ENCODE results near the gene RHBDD3.

RHBDD3 gene

DNA sequence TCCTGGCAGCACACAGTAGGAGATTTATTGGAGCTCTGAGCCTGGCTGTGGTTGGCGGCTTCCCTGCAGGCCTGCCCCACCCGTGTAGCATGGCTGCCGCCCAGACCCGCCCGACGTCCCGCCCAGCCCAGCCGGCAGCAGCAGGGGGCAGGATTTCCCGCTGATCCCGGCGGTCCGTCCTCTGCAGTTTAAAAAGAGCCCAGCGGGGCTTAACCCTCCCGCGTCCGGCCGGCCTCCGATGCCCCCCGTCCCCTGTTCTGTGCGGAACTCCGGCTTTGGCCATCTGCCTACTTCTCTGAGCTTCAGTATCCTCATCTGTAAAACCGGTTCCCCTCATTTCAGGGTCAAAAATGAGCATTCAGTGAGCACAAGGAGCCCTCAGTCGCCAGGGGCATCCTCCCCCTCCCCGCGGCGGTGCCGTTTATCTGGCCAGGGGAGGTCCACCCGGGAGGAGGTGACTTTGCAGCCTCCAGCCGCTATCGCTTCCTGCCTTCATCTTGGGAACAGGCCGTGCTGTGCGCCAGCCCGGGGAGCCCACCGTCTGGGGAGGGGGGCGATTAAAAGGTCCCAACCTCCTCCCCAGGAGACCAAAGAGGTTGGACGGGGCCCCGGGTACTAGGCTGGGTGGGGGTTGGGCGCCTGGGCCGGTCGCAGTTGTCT, 38.5 kb upstream of the RHBDD3 start, which contains the start of gene GAS2L1:
Gene GAS2L1, plus strand, starts transcription at position 476 of the 660 bp plus-strand sequence. CDS start 1,456 bp downstream, outside the sequence.
- peak; percentile 94 for DNase-seq (ENCODE audit: low read depth, low spot score)

DNA sequence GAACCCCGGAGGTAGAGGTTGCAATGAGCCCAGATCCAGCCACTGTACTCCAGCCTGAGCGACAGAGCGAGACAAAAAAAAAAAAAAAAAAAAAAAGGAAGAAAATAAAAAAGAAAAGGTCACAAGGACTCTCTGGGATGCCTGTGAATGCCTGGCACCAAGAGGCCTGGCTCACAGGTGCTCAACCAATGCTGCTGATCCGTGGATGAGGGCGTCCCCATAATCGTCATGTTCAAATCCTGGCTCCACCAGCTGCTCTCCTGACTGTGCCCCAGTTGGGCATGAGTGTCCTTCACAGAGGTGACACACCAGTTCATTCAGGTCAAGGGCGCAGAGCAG, 38.0 kb upstream of the RHBDD3 start:
- no peak for DNase-seq (ENCODE audit: low read depth, low spot score)

DNA sequence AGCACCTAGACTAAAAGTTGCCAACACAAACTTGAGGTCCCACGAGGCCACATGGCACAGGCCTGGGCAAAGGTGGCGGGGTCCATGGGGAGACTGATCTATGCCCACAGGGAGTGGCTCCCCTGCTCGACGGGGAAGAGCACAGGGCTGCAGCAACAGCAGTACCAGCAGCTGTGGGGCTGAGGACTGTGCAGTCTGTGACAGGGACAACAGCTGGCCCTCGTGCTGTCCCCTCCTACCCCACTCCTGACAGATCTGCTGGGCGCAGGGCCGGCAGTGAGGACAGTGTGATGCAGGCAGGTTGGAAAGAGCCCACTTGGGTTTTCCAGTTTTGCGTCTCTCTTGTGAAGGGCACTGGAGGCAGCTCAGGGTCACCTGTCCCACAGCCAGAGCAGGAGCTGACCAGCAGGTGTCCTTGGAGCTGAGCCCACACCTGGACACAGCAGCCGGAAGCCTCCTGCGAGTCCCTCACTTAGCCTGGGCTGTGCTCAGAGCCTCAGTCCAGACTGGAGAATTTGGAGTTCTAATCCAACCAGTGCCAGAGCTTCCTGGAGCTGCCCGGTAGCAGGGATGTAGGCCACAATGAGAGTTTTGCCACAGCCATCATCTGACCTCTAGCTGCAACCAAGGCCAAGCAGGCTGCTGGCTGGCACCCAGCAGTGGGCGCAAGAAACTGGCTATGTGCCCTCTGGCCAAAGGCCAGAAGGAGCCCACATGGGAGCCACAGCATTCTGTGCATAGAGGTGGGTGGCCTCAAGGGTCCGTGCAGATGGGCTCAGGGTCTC, 35.1 kb upstream of the RHBDD3 start:
- no peak for DNase-seq (ENCODE audit: low read depth, low spot score)

DNA sequence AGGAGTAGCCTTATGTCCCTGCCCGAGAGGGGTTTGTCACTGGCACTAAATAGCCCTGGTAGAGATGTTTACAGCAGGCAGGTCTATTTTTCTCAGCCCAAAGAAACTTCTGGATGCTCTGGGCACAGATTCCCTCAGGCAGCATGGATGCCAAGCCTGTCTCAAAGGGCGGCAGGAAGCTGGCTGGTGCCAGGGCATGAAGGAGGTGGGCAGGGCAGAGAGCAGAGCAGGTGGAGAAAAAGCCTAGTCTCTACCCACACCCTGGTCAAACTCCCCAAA, 34.6 kb upstream of the RHBDD3 start:
- no peak for DNase-seq (ENCODE audit: low read depth, low spot score)

DNA sequence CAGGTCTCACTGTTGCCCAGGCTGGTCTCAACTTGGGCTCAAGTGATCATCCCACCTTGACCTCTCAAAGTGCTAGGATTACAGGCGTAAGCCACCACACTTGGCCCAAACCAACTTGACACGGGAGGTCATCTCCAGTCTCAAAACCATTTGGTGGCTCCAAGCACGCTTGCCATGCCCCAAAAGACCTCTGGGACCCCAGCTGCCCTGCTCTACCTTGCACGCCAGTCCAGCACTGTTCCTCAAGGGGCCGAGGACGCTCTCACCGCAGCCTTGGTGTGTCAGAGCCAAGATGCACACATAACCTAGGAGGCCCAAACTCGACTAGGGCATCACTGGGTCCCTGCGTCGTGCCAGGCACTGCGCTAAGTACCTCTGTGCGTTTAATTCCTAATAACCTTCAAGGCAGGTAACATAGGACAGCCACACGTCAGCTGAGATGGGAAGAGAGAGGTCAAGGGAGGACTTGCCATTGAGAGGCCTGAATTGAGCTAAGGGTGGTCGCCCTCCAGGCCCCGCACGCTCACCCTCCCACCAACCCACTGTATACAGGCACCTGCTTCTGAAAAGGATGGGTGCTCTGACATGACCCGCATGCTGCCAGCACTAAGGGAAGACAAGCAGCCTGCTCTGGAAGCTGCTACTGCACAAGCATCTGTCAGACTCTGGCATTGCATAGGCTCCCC, 34.1 kb upstream of the RHBDD3 start:
- DNase-seq (ENCODE audit: low read depth, low spot score), result no peak

DNA sequence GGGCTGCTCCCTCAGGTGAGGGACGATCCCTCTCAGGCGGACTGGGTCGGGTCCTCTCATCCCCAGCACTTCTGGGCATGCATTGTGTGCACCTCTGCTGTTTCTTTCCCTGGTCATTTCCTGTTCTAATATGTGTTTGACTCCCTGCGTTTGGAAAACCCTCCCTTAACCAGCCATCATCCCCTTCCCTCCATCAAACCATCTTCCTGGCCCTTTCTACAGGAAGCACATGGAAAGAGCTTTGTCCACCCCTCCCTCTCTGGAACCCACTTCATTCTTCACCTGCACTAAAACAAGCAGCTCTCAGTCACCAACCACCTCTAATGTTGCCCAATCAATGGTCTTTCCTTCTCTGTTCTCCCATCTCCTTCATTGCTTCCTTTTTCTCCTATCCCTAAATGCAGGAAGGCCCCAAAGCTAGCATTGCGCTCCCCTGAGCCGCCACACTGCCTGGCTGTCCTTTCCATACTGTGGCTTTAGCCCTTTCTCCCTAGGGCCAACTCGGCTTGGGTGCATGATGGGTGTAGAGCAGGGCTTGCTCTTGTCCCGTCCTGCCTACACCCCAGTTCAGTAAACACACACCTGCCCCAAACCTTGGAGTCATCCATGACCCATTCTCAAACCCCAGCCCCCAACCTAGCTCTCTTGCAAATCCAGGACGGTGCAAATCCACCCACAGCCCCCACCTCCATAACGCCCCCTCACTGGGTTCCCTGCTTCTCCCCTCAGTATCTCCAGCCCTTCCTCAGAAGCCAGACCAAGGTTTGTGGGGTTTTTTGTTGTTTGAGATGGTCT, 33.2 kb upstream of the RHBDD3 start:
- DNase-seq (ENCODE audit: low read depth, low spot score), result no peak

DNA sequence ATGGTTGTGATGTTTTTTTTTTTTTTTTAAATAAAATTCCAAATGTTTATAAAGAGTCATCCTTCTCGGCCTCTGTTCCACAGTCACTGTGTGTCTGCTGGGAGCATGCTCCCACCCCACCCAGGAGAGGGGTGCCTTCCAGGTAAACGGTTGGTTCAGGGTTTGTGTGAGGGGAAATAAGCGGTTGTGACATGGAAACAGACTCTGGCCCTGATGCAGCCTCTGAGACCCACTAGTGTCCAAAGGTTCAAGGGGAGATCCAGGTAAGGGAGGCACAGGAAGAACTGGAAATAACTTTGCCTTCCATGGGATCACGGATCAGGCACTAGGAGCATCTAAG, 32.7 kb upstream of the RHBDD3 start:
- DNase-seq (ENCODE audit: low read depth, low spot score), result no peak

DNA sequence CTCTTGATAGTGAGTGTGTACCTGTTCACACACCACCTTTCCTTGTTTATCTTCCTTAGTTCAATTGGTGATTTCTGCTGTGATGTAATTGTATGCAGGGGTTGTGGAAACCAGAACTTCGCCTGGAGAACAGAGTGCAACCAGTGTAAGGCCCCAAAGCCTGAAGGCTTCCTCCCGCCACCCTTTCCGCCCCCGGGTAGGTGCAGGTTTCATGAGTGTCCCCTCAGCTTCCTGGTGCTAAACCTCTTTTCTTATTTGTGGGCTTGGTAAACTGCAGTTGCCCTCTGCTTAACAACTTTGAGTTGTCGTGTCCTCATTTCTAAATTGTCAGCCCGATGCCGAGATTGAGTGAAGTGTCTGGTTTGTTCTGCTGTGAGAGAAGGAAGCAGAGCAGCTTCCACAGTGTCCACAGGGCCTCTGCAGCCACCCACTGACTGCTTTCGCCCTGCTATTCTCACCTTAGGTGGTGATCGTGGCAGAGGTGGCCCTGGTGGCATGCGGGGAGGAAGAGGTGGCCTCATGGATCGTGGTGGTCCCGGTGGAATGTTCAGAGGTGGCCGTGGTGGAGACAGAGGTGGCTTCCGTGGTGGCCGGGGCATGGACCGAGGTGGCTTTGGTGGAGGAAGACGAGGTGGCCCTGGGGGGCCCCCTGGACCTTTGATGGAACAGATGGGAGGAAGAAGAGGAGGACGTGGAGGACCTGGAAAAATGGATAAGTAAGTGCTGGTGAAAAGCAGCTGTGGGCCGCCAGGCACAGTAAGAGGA, 31.5 kb upstream of the RHBDD3 start:
- no peak for DNase-seq (ENCODE audit: low read depth, low spot score)

DNA sequence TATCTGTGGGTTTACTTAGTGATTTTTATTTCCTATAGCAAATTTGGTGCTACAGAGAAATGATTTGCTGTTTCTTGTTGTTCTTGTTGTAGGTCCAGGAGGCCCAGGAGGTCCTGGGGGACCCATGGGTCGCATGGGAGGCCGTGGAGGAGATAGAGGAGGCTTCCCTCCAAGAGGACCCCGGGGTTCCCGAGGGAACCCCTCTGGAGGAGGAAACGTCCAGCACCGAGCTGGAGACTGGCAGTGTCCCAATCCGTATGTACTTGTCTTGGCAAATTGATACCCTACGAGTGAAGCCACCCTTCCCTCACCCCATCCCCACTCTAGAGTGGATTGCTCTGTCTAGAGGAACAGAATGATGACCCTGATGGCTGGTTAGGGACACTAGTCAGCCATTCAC, 30.9 kb upstream of the RHBDD3 start:
- DNase-seq (ENCODE audit: low read depth, low spot score), result no peak

DNA sequence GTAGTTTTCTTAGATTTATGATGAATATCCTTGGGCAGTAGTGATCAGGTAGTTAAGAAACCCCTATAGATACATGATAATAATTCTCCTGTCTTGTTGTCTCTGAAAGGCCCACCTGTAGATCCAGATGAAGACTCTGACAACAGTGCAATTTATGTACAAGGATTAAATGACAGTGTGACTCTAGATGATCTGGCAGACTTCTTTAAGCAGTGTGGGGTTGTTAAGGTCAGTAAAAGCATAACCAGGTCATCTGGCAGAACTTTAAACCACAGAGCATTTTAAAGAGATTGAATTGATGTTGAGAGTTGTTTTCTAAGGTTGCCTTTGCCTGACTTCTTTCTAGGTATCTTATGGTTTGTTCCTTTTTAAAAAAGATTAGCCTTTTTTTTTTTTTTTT, 24.6 kb upstream of the RHBDD3 start:
- DNase-seq (ENCODE audit: low read depth, low spot score), result no peak

DNA sequence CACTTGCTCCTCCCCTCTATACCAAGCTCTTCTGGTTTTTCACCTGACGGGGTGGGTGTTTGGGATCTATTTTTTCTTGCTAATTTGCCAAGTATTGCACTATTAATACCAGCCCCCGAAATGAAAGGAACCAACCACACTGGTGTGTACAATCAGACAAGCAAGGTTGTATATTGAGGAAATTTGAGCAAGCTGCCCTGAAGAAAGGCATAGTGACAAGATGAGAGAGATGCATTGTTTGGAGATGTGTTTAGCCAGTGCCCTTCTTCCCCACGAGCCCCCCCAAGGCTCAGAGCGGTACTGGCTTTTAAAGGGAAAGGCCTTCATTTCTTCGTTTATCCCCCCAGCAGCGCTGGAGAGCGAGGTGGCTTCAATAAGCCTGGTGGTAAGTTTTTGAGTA, 23.4 kb upstream of the RHBDD3 start:
- no peak for DNase-seq (ENCODE audit: low read depth, low spot score)

DNA sequence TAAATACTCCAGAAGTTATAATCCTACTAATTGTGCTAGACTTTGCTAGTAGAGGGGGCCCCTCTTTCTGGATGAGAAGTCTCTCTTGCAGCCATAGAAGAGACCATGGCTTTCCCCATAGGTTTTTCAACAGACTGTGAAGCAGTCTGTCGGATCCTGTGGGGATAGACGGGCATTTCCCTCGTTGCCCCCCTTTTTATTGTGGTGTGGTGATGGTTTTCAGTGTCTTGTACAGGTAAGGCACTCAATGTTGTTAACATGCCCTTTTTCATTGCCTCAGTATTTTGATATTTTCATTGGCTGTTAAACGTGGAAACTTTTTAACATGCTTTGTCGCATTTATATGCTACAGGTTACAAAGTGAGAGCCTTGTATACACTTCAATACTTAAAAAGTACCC, 22.3 kb upstream of the RHBDD3 start:
- no peak for DNase-seq (ENCODE audit: low read depth, low spot score)

DNA sequence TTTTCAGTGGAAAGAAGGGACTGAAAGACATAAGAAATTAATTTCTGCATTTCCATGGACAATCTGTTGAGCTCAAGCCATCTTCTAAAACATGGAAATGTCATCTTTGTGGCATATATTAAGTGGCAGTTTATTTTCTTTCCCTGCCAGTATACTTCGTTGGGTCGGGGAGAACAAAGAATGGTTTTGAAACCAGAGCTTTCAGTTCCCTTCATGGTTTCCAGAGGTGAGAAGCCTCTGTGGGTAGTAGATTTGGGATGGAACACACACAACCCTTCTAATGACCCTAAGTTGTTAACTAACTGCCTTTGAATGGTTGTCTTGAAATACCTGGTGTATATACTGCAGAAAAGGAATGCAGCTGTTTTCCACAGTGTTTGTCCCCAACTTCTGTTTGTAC, 21.1 kb upstream of the RHBDD3 start:
- DNase-seq (ENCODE audit: low read depth, low spot score), result no peak

DNA sequence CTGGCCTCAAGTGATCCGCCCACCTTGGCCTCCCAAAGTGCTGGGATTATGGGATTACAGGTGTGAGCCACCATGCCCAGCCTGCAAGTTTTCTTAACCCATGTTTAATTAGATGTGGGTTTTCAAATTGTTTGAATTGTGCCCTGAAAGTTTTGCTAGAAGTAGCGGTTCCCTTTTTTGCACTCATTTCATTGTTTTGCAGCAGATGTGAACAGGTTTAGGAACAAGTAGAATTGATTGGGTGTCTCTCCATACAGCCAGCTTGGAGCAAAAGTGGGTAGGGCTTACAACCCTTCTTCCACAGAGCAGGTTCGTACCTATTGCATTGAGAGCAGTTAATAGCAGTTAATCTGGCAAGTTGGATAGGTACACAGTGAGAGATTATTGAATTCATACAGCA, 16.4 kb upstream of the RHBDD3 start:
- DNase-seq (ENCODE audit: low read depth, low spot score), result no peak

DNA sequence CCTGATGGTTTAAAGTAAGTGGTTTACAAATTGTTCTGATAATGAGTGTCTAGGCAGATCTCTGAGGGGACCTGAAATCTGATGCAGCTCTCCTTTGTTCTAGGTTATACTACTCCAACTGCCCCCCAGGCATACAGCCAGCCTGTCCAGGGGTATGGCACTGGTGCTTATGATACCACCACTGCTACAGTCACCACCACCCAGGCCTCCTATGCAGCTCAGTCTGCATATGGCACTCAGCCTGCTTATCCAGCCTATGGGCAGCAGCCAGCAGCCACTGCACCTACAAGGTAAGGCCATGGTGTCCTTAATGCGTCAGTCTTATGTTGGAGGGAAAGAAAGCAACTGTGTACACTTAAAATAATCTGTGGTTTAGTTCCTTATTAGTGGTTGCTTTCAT, 10.1 kb upstream of the RHBDD3 start:
- DNase-seq (ENCODE audit: low read depth, low spot score), result no peak

DNA sequence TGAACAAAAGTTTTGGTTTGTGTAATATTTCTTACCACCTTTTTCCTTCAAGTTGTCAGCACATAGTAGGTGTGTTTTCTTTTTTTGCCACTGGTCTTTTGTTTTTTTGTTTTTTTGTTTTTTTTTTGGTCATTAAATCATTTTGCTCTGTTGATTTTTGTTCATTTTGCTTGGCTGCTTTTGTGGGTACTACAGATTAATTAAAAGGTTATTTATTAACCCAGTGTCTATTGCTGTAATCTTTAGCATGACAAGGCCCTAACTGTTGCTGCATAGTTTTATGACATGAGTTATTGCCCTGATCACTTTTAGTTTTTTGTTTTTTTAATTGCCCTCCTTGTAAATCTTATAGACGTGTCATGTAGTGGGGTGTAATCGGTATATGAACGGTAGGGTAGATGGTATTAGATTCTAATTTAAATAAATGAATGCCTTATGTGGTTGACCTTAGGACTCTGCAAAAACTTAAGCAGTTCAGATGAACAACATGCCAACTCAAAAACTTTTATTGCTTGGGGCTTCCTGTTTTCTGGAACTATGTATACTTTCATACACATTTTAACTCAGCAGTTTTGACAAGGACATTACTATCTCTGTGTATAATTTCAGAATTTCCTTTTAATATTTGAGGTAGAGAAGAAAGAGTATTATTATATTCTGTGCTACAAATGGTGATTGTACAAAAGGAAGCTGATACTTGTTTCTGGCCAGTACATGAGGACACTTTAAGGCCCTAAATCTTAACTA, 8.2 kb upstream of the RHBDD3 start:
- no peak for DNase-seq (ENCODE audit: low read depth, low spot score)

DNA sequence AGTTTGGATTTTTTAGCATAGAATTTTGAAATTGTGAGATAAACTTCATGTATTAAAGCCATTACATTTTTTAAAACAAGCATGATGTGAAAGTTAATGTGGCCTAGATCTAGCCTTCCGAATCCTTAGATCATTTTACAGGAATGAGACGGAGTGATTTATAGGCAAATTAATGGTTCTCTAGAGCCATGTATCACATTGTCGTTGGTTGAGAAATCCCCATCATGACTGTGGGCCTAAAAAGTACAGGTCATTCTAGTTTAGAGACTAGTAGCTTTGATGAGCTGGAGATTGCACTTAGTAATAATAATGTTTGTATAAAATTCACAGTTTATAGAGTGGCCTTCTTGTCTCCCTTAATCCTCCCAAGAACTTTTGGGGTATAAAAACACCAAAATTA, 7.4 kb upstream of the RHBDD3 start:
- no peak for DNase-seq (ENCODE audit: low read depth, low spot score)

DNA sequence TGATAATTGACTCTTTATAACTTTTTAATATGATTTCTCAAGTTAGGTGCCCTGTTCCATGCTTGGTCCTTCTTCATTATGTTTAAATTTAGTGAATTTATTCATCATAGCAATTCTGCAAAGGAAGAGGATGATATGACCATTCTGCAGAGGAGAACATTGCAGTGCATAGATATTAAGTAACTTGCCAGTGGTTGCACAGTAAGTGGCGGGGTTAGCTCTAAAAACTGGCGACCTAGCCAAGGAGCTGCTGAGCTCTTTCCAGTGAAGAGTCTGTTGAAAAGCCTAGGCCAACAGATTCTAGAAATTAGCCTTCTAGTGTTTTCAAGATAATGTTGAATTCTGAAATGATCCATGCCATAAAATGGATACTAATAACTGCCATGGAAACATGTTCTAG, 4.8 kb upstream of the RHBDD3 start:
- DNase-seq (ENCODE audit: low read depth, low spot score), result no peak

DNA sequence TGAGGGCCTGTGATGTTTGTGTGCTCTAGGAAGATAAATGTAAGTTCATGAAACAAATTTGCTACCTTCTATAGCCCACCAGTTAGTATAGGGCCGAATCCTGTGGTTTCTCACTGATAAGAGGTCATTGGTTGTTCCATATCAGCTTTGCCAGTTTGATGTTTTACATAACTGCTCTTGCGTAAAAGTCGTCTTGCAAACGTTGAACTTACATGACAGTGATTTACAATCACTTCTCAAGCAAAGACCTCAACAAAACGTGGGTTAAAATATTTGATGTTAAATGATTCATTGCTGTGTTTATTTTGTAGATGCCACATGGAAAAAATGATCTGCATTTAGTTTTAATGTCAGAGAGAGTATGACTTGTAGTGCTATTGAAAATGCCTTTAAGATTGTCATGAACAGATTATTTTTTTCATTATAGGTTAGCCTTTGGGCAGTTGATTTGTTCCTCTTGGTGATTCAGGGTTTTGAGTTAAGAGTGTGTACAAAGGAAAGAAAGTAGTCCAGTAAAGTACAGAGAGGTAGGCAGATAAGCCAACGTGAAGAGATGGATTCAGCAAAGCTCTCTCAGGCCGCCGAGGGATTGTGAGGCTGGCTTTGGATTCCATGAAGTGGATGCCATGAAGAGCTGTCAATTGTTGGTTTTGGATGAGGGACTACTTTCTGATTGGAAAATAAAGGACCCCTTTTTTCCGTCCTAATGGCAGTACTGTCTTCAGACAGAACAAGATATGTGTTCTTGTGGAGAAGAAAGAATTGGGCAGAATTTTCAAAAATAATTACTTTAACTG, 2.9 kb upstream of the RHBDD3 start:
- DNase-seq (ENCODE audit: low read depth, low spot score), result peak; percentile 21
